ENCODE results near the gene TLK1. TPM values are rescaled to one million over a fixed set of nuclear protein-coding genes. Genes with fewer than 3 reads are reported as not detected.

The TLK1 gene
- total RNA-seq, 1 experiment from 2014 or later, result 101 TPM

DNA sequence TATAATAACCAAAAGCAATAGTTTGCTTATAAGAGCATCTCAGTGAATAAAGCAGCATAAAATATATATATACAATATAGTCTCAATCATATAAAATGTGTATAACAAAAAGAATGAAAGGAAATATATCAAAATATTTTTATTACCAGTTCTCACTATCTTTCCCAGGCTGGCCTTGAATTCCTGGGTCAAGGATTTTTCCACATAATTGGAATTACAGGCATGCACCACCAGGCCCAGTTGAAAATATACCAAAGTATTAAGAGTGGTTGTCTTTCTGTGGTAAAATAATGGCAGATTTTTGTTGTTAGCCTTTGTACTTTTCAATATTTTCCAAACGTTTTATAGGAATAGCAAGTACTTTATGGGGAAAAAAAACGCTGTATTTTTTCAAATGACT, 8.6 kb upstream of the TLK1 start:
- Histone ChIP-seq H3K27me3 (ENCODE audit: insufficient read depth, low read depth) (no peaks in the 10 kb centered on the region), H3K79me2 (ENCODE audit: low read depth) (no peaks in the 10 kb centered on the region), H3K36me3 (ENCODE audit: low read depth) (no peaks in the 10 kb centered on the region), H3K9me2 (ENCODE audit: insufficient read depth) (no peaks in the 10 kb centered on the region), H4K20me1 (ENCODE audit: insufficient read depth) (no peaks in the 10 kb centered on the region), H3K9me3 (ENCODE audit: insufficient read depth, low read depth) (peaks cover 8% of the 10 kb centered on the region; the same call in 1 of the 2 replicates), H3K4me1 (replicated peaks; ENCODE audit: insufficient read depth) (peaks cover 41% of the 10 kb centered on the region), H3K4me2 (no peak overlapping the region), H3K27ac (no peak overlapping the region), H2AFZ (no peak overlapping the region), H3F3A (ENCODE audit: insufficient read depth, low read depth) (peaks cover 30% of the 10 kb centered on the region), H3K4me3 (no peak overlapping the region)
- DNase-seq, result no peak
- BruUV-seq (replicated peaks), result no TSS peak
- ChIA-PET POLR2A (ENCODE audit: unreplicated experiment) (no interaction called here), CTCF (no interaction called here)
- no peak for TF ChIP-seq EZH2 (IDR thresholded peaks at IDR 0.05; ENCODE audit: low read depth)
- TF ChIP-seq, protein P1, sequence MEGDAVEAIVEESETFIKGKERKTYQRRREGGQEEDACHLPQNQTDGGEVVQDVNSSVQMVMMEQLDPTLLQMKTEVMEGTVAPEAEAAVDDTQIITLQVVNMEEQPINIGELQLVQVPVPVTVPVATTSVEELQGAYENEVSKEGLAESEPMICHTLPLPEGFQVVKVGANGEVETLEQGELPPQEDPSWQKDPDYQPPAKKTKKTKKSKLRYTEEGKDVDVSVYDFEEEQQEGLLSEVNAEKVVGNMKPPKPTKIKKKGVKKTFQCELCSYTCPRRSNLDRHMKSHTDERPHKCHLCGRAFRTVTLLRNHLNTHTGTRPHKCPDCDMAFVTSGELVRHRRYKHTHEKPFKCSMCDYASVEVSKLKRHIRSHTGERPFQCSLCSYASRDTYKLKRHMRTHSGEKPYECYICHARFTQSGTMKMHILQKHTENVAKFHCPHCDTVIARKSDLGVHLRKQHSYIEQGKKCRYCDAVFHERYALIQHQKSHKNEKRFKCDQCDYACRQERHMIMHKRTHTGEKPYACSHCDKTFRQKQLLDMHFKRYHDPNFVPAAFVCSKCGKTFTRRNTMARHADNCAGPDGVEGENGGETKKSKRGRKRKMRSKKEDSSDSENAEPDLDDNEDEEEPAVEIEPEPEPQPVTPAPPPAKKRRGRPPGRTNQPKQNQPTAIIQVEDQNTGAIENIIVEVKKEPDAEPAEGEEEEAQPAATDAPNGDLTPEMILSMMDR (conservative IDR thresholded peaks at IDR 0.05), result no peak
- intact Hi-C loops (cut with micrococcal nuclease; ENCODE audit: unreplicated experiment), result no loop called here

DNA sequence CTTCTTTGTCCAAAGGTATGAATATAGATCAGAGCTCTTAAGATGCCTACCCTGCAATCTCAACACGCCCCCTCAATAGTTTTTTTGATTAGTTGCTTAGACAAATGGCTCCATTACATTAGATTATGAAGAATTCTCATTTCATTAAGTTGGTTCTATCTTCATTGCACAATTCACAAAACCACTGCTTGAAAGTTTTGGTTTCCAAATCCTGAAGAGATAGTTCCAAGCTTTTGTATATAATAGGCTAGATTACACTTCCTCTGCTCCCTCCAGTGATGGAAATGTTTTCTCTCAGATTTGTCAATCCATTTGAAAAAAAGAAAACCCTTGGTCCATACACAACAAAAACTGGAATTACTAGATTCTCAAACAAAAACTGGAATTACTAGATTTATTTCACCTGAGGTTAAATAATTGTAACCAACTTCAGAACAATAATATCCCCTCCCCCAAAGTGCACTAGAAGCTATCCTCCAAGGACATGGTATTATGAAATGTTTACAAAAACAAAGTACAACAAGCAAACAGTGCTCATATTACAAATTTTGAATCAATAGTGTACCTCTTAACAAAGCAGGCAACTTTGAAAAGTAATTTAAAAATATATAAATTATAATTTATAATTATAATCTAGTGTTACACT, 6.8 kb upstream of the TLK1 start:
- H3K4me3 ChIP-seq, result no peak overlapping the region
- peaks cover 5% of the 10 kb centered on the region; the same call in 1 of the 2 replicates for H3K9me3 ChIP-seq (ENCODE audit: insufficient read depth, low read depth)
- no TSS peak for BruUV-seq (replicated peaks)
- peaks cover 47% of the 10 kb centered on the region for H3K4me1 ChIP-seq (replicated peaks; ENCODE audit: insufficient read depth)
- ChIA-PET CTCF (no interaction called here), POLR2A (ENCODE audit: unreplicated experiment) (interaction anchor here (0.6 to 0.7 kb wide), 2 partner anchors 59 to 265 kb away, joined by 3 to 5 read pairs; no protein-coding TSS in a partner anchor)
- H3K27me3 ChIP-seq (ENCODE audit: insufficient read depth, low read depth), result no peaks in the 10 kb centered on the region
- no peak overlapping the region for H2AFZ ChIP-seq
- intact Hi-C loops (cut with micrococcal nuclease; ENCODE audit: unreplicated experiment), result no loop called here
- H3K4me2 ChIP-seq, result peak overlapping the region; percentile 52
- H3K27ac ChIP-seq, result peak overlapping the region; percentile 50
- 0 out of 2 replicates have a peak, but pooled peaks cover 8% of the 10 kb centered on the region for H3K79me2 ChIP-seq (ENCODE audit: low read depth)
- DNase-seq, result peak in 1 of 2 experiments; percentile 75
- no peaks in the 10 kb centered on the region for H4K20me1 ChIP-seq (ENCODE audit: insufficient read depth)
- TF ChIP-seq EZH2 (IDR thresholded peaks at IDR 0.05; ENCODE audit: low read depth), result no peak
- TF ChIP-seq, protein P1 (conservative IDR thresholded peaks at IDR 0.05), result no peak
- H3K9me2 ChIP-seq (ENCODE audit: insufficient read depth), result no peaks in the 10 kb centered on the region
- peaks cover 20% of the 10 kb centered on the region for H3F3A ChIP-seq (ENCODE audit: insufficient read depth, low read depth)
- H3K36me3 ChIP-seq (ENCODE audit: low read depth), result no peaks in the 10 kb centered on the region

DNA sequence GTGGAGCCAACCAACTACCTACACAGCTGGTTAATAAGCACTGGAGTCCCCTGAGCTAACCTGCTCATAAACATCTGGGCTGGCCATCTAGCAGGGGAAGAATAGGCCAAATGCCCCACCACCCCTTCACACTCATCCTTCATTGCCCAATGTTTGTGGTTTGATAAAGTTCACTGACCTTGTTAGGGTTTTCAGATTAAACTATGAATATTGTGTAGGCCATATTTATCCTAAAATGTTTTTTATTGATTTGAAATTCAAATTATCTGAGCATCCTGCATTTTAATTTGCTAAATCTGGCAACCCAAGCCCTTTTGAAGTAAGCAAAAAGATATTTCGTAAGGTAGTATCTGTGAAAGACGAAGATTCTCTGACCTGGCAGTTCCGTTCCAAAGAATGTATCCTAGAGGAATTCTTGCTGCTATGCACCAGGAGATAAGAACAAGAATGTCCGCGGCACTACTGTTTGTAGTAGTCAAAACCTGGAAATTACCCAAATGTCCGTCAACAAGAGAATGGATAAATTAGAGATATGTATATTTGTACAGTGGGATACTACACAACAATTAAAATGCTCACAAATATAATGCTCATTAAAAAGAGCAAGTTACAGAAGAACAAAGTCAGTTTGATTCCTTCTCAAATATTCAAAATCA, 5.8 kb upstream of the TLK1 start:
- Histone ChIP-seq H3K4me1 (replicated peaks; ENCODE audit: insufficient read depth) (peaks cover 57% of the 10 kb centered on the region), H3K79me2 (ENCODE audit: low read depth) (0 out of 2 replicates have a peak, but pooled peaks cover 9% of the 10 kb centered on the region), H4K20me1 (ENCODE audit: insufficient read depth) (no peaks in the 10 kb centered on the region), H3K9me2 (ENCODE audit: insufficient read depth) (no peaks in the 10 kb centered on the region), H3K4me2 (peak overlapping the region; percentile 52; the same call in 1 of the 2 replicates), H3F3A (ENCODE audit: insufficient read depth, low read depth) (peaks cover 30% of the 10 kb centered on the region), H3K27me3 (ENCODE audit: insufficient read depth, low read depth) (no peaks in the 10 kb centered on the region), H2AFZ (no peak overlapping the region), H3K4me3 (no peak overlapping the region), H3K36me3 (ENCODE audit: low read depth) (no peaks in the 10 kb centered on the region), H3K27ac (peak overlapping the region; percentile 50), H3K9me3 (ENCODE audit: insufficient read depth, low read depth) (no peaks in the 10 kb centered on the region)
- BruUV-seq (replicated peaks), result no TSS peak
- POLR2A ChIA-PET (ENCODE audit: unreplicated experiment), result no interaction called here
- TF ChIP-seq, protein P1 (conservative IDR thresholded peaks at IDR 0.05), result no peak
- no peak for TF ChIP-seq EZH2 (IDR thresholded peaks at IDR 0.05; ENCODE audit: low read depth)
- DNase-seq, result no peak
- intact Hi-C loops (cut with micrococcal nuclease; ENCODE audit: unreplicated experiment), result no loop called here
- CTCF ChIA-PET, result no interaction called here

All from PC-9 (cell line).